ENCODE measurements around the gene MACROD1.

GRCh38 chr11:64001484-64002420, 164.2 kb downstream of the MACROD1 start:
- TF ChIP-seq CTCF (IDR thresholded peaks at IDR 0.05; ENCODE audit: poor library complexity) (no peak), EZH2 (IDR thresholded peaks at IDR 0.05; ENCODE audit: borderline replicate concordance) (no peak), EZH2phosphoT487 (IDR thresholded peaks at IDR 0.05; ENCODE audit: low read depth, severe bottlenecking, unreplicated experiment) (no peak)

Data from hepatocyte (in vitro differentiated cells).